H1 (cell line): ENCODE results near the gene TEX35. TPM values are rescaled to one million over a fixed set of nuclear protein-coding genes. Genes with fewer than 3 reads are reported as not detected.

ENCODE experiments used
- CTCF ChIA-PET: fragments of 300-600 bp; sonication (Branson Sonifier 250); formaldehyde crosslinking; loops from one replicate; lab custom pipeline; 2021; ENCODE audit not compliant: partially characterized antibody; lab: Charles Lee
- POLR2A ChIA-PET: fragments of 300-600 bp; sonication (Branson Sonifier 250); formaldehyde crosslinking; loops from one replicate; lab custom pipeline; 2021; ENCODE audit warnings: inconsistent platforms; ENCODE audit not compliant: partially characterized antibody; lab: Charles Lee
- DNase-seq, 2 experiments: peaks; one replicate each; pipeline versions ENCODE4 v3.0.0 to v3.0.0-alpha.2; 2010 to 2022; ENCODE audit warnings: low spot score in 2 of 2, low read depth in 1 of 2, mixed read lengths in 1 of 2
- FAIRE-seq: peaks from 2 replicates; lab custom pipeline; 2011; peaks lifted over from hg19 to GRCh38; lab: Jason Lieb, UNC
- H2AFZ ChIP-seq: 2 replicates; pipeline ENCODE4 v1.8.1; 2012; ENCODE audit warnings: low read length, inconsistent platforms
- H2AK5ac ChIP-seq: 2 replicates; pipeline ENCODE4 v1.6.1; 2013; ENCODE audit warnings: low read depth, low read length
- H2BK120ac ChIP-seq: replicated peaks from 2 replicates; pipeline ENCODE3; 2013; ENCODE audit warnings: low read depth, low read length, inconsistent platforms
- H2BK12ac ChIP-seq: 2 replicates; pipeline ENCODE4 v1.6.1; 2013; ENCODE audit warnings: low read depth, low read length
- H2BK15ac ChIP-seq: 2 replicates; pipeline ENCODE4 v1.6.1; 2013; ENCODE audit warnings: low read length
- H2BK20ac ChIP-seq: 2 replicates; pipeline ENCODE4 v1.6.1; 2013; ENCODE audit warnings: low read length
- H2BK5ac ChIP-seq: 2 replicates; pipeline ENCODE4 v1.6.1; 2013; ENCODE audit warnings: low read depth, low read length
- H3K14ac ChIP-seq: 2 replicates; pipeline ENCODE4 v1.6.1; 2013; ENCODE audit warnings: inconsistent platforms; ENCODE audit not compliant: insufficient read length
- H3K18ac ChIP-seq: 2 replicates; pipeline ENCODE4 v1.6.1; 2013; ENCODE audit warnings: low read length; ENCODE audit errors: extremely low read depth
- H3K23ac ChIP-seq: 2 replicates; pipeline ENCODE4 v1.6.1; 2013; ENCODE audit warnings: inconsistent platforms; ENCODE audit not compliant: insufficient read length
- H3K23me2 ChIP-seq: 2 replicates; pipeline ENCODE4 v1.6.1; 2013; ENCODE audit warnings: low read depth, low read length
- H3K27ac ChIP-seq: 2 replicates; pipeline ENCODE4 v1.6.1; 2011; ENCODE audit warnings: low read depth, low read length, inconsistent platforms
- H3K27me3 ChIP-seq, 4 experiments: replicated peaks in 1 of 4; 1 replicate in 1 of 4; 2 replicates in 3 of 4; pipeline versions ENCODE4 v1.6.1 to v1.8.1; 2011 to 2013; ENCODE audit warnings: low read length in 3 of 4, mild to moderate bottlenecking in 3 of 4, inconsistent platforms in 2 of 4, mixed read lengths in 2 of 4, moderate library complexity in 1 of 4; ENCODE audit not compliant: control insufficient read depth in 3 of 4, insufficient read depth in 3 of 4; ENCODE audit errors: extremely low read depth in 1 of 4
- H3K36me3 ChIP-seq, 4 experiments: 2 replicates each; pipeline versions ENCODE4 v1.6.1 to v1.8.1; 2011 to 2013; ENCODE audit warnings: mild to moderate bottlenecking in 4 of 4, low read length in 3 of 4, moderate library complexity in 2 of 4, control low read depth in 1 of 4, inconsistent platforms in 1 of 4; ENCODE audit not compliant: insufficient read depth in 4 of 4, control insufficient read depth in 2 of 4
- H3K4ac ChIP-seq: replicated peaks from 2 replicates; pipeline ENCODE3; 2013; ENCODE audit warnings: low read length, low read depth, mixed read lengths, inconsistent platforms; ENCODE audit not compliant: insufficient read length
- H3K4me1 ChIP-seq, 4 experiments: replicated peaks in 1 of 4; 1 replicate in 1 of 4; 2 replicates in 3 of 4; pipeline versions ENCODE4 v1.6.1 to v1.8.1; 2011 to 2013; ENCODE audit warnings: low read length in 3 of 4, inconsistent platforms in 2 of 4, mixed read lengths in 1 of 4; ENCODE audit not compliant: insufficient read depth in 4 of 4, control insufficient read depth in 3 of 4
- H3K4me2 ChIP-seq, 2 experiments: 2 replicates each; pipeline versions ENCODE4 v1.6.1 to v1.8.1; 2011 to 2013; ENCODE audit warnings: low read depth in 2 of 2, low read length in 2 of 2, control low read depth in 1 of 2, inconsistent platforms in 1 of 2, mild to moderate bottlenecking in 1 of 2; ENCODE audit not compliant: insufficient read depth in 1 of 2
- H3K4me3 ChIP-seq, 4 experiments: fragments of 200-600, 300-600 bp in 1 of 4; sonication (generic), shearing (Covaris generic), sonication (Bioruptor Twin) in 1 of 4; 2 replicates each; pipeline versions ENCODE4 v1.5.1 to v1.8.1; 2011 to 2016; ENCODE audit warnings: low read length in 4 of 4, low read depth in 3 of 4, control low read depth in 2 of 4, inconsistent platforms in 2 of 4, mild to moderate bottlenecking in 2 of 4, mixed read lengths in 1 of 4, moderate library complexity in 1 of 4; ENCODE audit not compliant: insufficient read depth in 2 of 4; ENCODE audit errors: extremely low read depth in 1 of 4
- H3K56ac ChIP-seq: replicated peaks from 2 replicates; pipeline ENCODE3; 2013; ENCODE audit warnings: low read depth, mild to moderate bottlenecking, mixed read lengths, low read length, inconsistent platforms; ENCODE audit not compliant: insufficient read length
- H3K79me1 ChIP-seq: 2 replicates; pipeline ENCODE4 v1.6.1; 2013; ENCODE audit warnings: low read depth, low read length, control low read depth
- H3K79me2 ChIP-seq, 2 experiments: 2 replicates each; pipeline versions ENCODE4 v1.6.1 to v1.8.1; 2012 to 2013; ENCODE audit warnings: low read length in 2 of 2, mild to moderate bottlenecking in 2 of 2, inconsistent platforms in 1 of 2; ENCODE audit not compliant: insufficient read depth in 2 of 2, control insufficient read depth in 1 of 2
- H3K9ac ChIP-seq, 4 experiments: replicated peaks in 1 of 4; 1 replicate in 1 of 4; 2 replicates in 3 of 4; pipeline versions ENCODE4 v1.6.1 to v1.8.1; 2011 to 2013; ENCODE audit warnings: low read depth in 3 of 4, low read length in 3 of 4, control low read depth in 2 of 4, mild to moderate bottlenecking in 2 of 4, moderate library complexity in 2 of 4, inconsistent platforms in 1 of 4; ENCODE audit errors: extremely low read depth in 1 of 4
- H3K9me3 ChIP-seq, 2 experiments: 2 replicates each; pipeline versions ENCODE4 v1.6.1 to v1.8.1; 2012 to 2013; ENCODE audit warnings: mild to moderate bottlenecking in 2 of 2, moderate library complexity in 2 of 2, control low read depth in 1 of 2, inconsistent platforms in 1 of 2, low read depth in 1 of 2, low read length in 1 of 2, mixed read lengths in 1 of 2; ENCODE audit not compliant: insufficient read depth in 2 of 2
- H4K20me1 ChIP-seq, 2 experiments: replicated peaks in 1 of 2; 2 replicates each; pipeline versions ENCODE3 to v1.8.1; 2011 to 2013; ENCODE audit warnings: inconsistent platforms in 2 of 2, low read length in 2 of 2, mild to moderate bottlenecking in 1 of 2; ENCODE audit not compliant: insufficient read depth in 2 of 2, control insufficient read depth in 1 of 2
- H4K5ac ChIP-seq: 2 replicates; pipeline ENCODE4 v1.6.1; 2013; ENCODE audit warnings: low read length, low read depth, mixed read lengths, inconsistent platforms; ENCODE audit not compliant: insufficient read length
- H4K8ac ChIP-seq: 2 replicates; pipeline ENCODE4 v1.8.0; 2013; ENCODE audit warnings: mild to moderate bottlenecking, moderate library complexity, low read length, inconsistent platforms; ENCODE audit not compliant: insufficient read depth; ENCODE audit errors: extremely low read depth
- H4K91ac ChIP-seq: replicated peaks from 2 replicates; pipeline ENCODE3; 2013; ENCODE audit warnings: low read length, mixed read lengths, inconsistent platforms; ENCODE audit not compliant: insufficient read length
- BRCA1 ChIP-seq: IDR thresholded peaks from 2 replicates; pipeline ENCODE4 v1.6.1; 2012; ENCODE audit warnings: low read depth, low read length, improper control_type of control experiment
- EP300 ChIP-seq, 2 experiments: IDR thresholded peaks; 1 replicate in 1 of 2; 2 replicates in 1 of 2; pipeline ENCODE4 v1.6.1; 2011 to 2012; ENCODE audit warnings: low read depth in 2 of 2, low read length in 2 of 2, mild to moderate bottlenecking in 2 of 2, borderline replicate concordance in 1 of 2, inconsistent platforms in 1 of 2, moderate library complexity in 1 of 2
- FOSL1 ChIP-seq: IDR thresholded peaks from 2 replicates; pipeline ENCODE4 v1.6.1; 2011; ENCODE audit warnings: mild to moderate bottlenecking, low read depth, low read length, moderate library complexity; ENCODE audit not compliant: insufficient read depth
- GTF2F1 ChIP-seq: IDR thresholded peaks from 2 replicates; pipeline ENCODE4 v1.6.1; 2012; ENCODE audit warnings: low read depth, low read length, improper control_type of control experiment, borderline replicate concordance
- HDAC2 ChIP-seq, 2 experiments: fragments of 300-600 bp in 1 of 2; sonication (generic) in 1 of 2; IDR thresholded peaks; 2 replicates each; pipeline ENCODE4 v1.6.1; 2011 to 2012; ENCODE audit warnings: low read depth in 2 of 2, low read length in 2 of 2, mild to moderate bottlenecking in 2 of 2, moderate library complexity in 2 of 2, borderline replicate concordance in 1 of 2, inconsistent platforms in 1 of 2
- JUND ChIP-seq: IDR thresholded peaks from 2 replicates; pipeline ENCODE4 v1.6.1; 2011; ENCODE audit warnings: mild to moderate bottlenecking, improper control_type of control experiment, low read length
- NRF1 ChIP-seq: IDR thresholded peaks from 2 replicates; pipeline ENCODE4 v1.6.1; 2011; ENCODE audit warnings: mild to moderate bottlenecking, low read depth, low read length, improper control_type of control experiment
- POU5F1 ChIP-seq: IDR thresholded peaks from 2 replicates; pipeline ENCODE4 v1.6.1; 2011; ENCODE audit warnings: low read depth, mild to moderate bottlenecking, low read length, moderate library complexity
- RXRA ChIP-seq: IDR thresholded peaks from 2 replicates; pipeline ENCODE4 v1.6.1; 2011; ENCODE audit warnings: low read depth, mild to moderate bottlenecking, low read length, moderate library complexity; ENCODE audit not compliant: insufficient read depth
- SAP30 ChIP-seq: fragments of 300-600 bp; sonication (generic); IDR thresholded peaks from 2 replicates; pipeline ENCODE4 v1.7.1; 2012; ENCODE audit warnings: low read length, moderate library complexity, mild to moderate bottlenecking, inconsistent platforms; ENCODE audit not compliant: insufficient read depth, insufficient replicate concordance
- SP4 ChIP-seq: IDR thresholded peaks from 2 replicates; pipeline ENCODE4 v1.6.1; 2012; ENCODE audit warnings: low read length, inconsistent platforms
- TCF12 ChIP-seq: IDR thresholded peaks from 2 replicates; pipeline ENCODE4 v1.6.1; 2011; ENCODE audit warnings: low read depth, mild to moderate bottlenecking, low read length
- WGBS, 2 experiments: shearing (Covaris generic) in 1 of 2; methylation state at CpG; one replicate each; pipeline versions ENCODE4 v1.1.6 to v1.1.7; 2013 to 2015; ENCODE audit warnings: low lambda C conversion rate in 2 of 2, mixed read lengths in 2 of 2, inconsistent platforms in 1 of 2, low coverage in 1 of 2, missing lambda C conversion rate in 1 of 2; ENCODE audit not compliant: insufficient replicate concordance in 2 of 2, insufficient coverage in 1 of 2, insufficient read length in 1 of 2; ENCODE audit errors: extremely low coverage in 1 of 2, missing lambda C conversion rate in 1 of 2; 5-methylcytosine and 5-hydroxymethylcytosine counted together
- polyA plus RNA-seq, 7 experiments: library from polyadenylated mRNA; depleted of rRNA in 3 of 7; stranded (reverse) in 5 of 7; unstranded in 2 of 7; fragments of >200 nt in 5 of 7; fragments of 200-250 nt in 2 of 7; gene quantifications; 1 replicate in 5 of 7; 2 replicates in 1 of 7; 4 replicates in 1 of 7; pipeline versions ENCODE4 v1.2.1 to v1.2.3, GENCODE V29; 2011 to 2013; ENCODE audit warnings: missing spikeins in 2 of 7, mixed read lengths in 2 of 7
- total RNA-seq: library from RNA; stranded (reverse); fragmentation: NEBNext Ultra II Directional; extraction: Animal tissue kit (Norgen Biotek cat#: 25700); gene quantifications from 2 replicates; pipeline ENCODE4 v1.2.1, GENCODE V29; 2021
- TF ChIP-seq, protein P1 (sequence below): IDR thresholded peaks from 2 replicates; pipeline ENCODE4 v1.6.1; 2012; ENCODE audit warnings: inconsistent platforms

The TEX35 gene
- total and polyA plus RNA-seq, 2 of the 8 experiments (the other 6 are each of a cell fraction or from before 2014, with no cell fraction given): 0.03 TPM; not detected in 1

DNA sequence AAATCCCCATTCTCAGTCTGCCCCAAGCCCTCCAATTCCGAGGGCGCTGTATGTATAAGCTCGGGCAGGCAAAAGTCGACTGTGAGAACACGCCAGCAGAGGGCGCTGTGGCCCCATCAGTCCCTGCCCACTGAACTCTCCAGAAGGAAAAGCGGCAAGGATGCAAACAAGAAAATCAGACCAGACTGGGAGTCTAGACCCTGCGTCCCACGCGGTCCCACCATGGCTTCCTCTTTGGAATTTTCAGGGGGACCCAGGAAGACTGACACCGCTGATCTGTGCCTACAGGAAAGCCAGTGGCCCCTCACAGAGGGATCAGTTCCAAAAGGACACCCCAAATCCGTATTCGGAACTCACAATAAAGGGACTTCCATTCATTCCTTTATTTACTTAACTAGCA lies 19.5 kb downstream of the TEX35 start:
- peak overlapping the region; percentile 99 for H2AFZ ChIP-seq
- no peak overlapping the region for H4K91ac ChIP-seq
- H3K14ac ChIP-seq: no peak overlapping the region
- H2BK12ac ChIP-seq: no peak overlapping the region
- H4K8ac ChIP-seq: no peak overlapping the region
- H3K27ac ChIP-seq: no peak overlapping the region
- peak overlapping the region in 1 of 2 experiments; percentile 41; a peak in 1 of 4 replicates for H3K4me2 ChIP-seq
- no peak overlapping the region for H2BK20ac ChIP-seq
- H2BK5ac ChIP-seq: no peak overlapping the region
- WGBS, 2 experiments: 24% methylated on average over 13 of the region's 13 CpGs; no CpG with 5 or more reads in 1 of the 2 experiments
- H2BK15ac ChIP-seq: no peak overlapping the region
- POLR2A ChIA-PET: interaction anchor here (0.6 kb wide), 1 partner anchor 471 kb away, joined by 3 read pairs; no protein-coding TSS in a partner anchor
- H3K4me3 ChIP-seq: no peak overlapping the region; a peak in 1 of 8 replicates
- peak; percentile 95 for FAIRE-seq
- no peak overlapping the region for H3K4ac ChIP-seq
- H2BK120ac ChIP-seq: no peak overlapping the region
- no peaks in the 10 kb centered on the region for H3K23me2 ChIP-seq
- no peaks in the 10 kb centered on the region for H3K36me3 ChIP-seq
- no peak overlapping the region for H3K56ac ChIP-seq
- H3K79me2 ChIP-seq: no peaks in the 10 kb centered on the region
- no peaks in the 10 kb centered on the region for H3K9me3 ChIP-seq
- CTCF ChIA-PET: interaction anchor here (0.6 to 16.8 kb wide), 22 partner anchors 7 to 631 kb away, joined by 3 to 238 read pairs (median 3); no protein-coding TSS in a partner anchor
- no peak overlapping the region for H3K18ac ChIP-seq
- peak; percentile 54 to 94 for DNase-seq
- H3K9ac ChIP-seq: no peak overlapping the region
- no peaks in the 10 kb centered on the region; a peak in 1 of 7 replicates for H3K27me3 ChIP-seq
- H4K5ac ChIP-seq: no peak overlapping the region
- peaks cover 0 to 2% (median under 1%) of the 10 kb centered on the region in 4 experiments; a peak in 1 of 7 replicates for H3K4me1 ChIP-seq
- H3K79me1 ChIP-seq: no peaks in the 10 kb centered on the region
- H3K23ac ChIP-seq: no peak overlapping the region
- H2AK5ac ChIP-seq: no peak overlapping the region
- H4K20me1 ChIP-seq: no peaks in the 10 kb centered on the region
- TF ChIP-seq HDAC2 (IDR thresholded peaks at IDR 0.05; ENCODE audit: borderline replicate concordance in 1 of 2, low read depth in 2 of 2, low read length in 2 of 2) (no peak), SAP30 (no peak), BRCA1 (no peak), NRF1 (no peak), EP300 (IDR thresholded peaks at IDR 0.05; ENCODE audit: borderline replicate concordance in 1 of 2, low read depth in 2 of 2, low read length in 2 of 2) (no peak), TCF12 (no peak), JUND (no peak), POU5F1 (no peak), FOSL1 (no peak), RXRA (no peak), GTF2F1 (no peak), SP4 (no peak)
- TF ChIP-seq, protein P1, sequence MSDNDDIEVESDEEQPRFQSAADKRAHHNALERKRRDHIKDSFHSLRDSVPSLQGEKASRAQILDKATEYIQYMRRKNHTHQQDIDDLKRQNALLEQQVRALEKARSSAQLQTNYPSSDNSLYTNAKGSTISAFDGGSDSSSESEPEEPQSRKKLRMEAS: peak; percentile 51; the same call in 1 of the 2 replicates
